ENCODE measurements around the gene MIGA1. TPM values are rescaled to one million over a fixed set of nuclear protein-coding genes. Genes with fewer than 3 reads are reported as not detected.

Gene MIGA1
- total RNA-seq: 11.2 TPM
- long read RNA-seq, full-length matches to known transcripts: 1 of 3 reads
- long read RNA-seq, partial matches to known transcripts: 0 of 3 reads
- long read RNA-seq, other reads (novel, unspliced or antisense): 2 of 3 reads

- intact Hi-C loops (cut with micrococcal nuclease): no loop called here
- H3K36me3 ChIP-seq: peaks cover 16% of the 10 kb centered on the region
- H3K4me1 ChIP-seq: peaks cover 30% of the 10 kb centered on the region
- DNase-seq: peak; percentile 82
- TF ChIP-seq CTCF (IDR thresholded peaks at IDR 0.05; ENCODE audit: borderline replicate concordance): no peak
- no peaks in the 10 kb centered on the region for H3K27me3 ChIP-seq (ENCODE audit: low read depth)
- H3K9me3 ChIP-seq (replicated peaks): no peaks in the 10 kb centered on the region
- peak within 1 kb of the TSS; percentile 96 for H3K4me3 ChIP-seq
- H3K27ac ChIP-seq (replicated peaks): peak within 1 kb of the TSS; percentile 77
Measured at GRCh38 chr1:77779529-77780281, at the start of gene MIGA1. TSS of gene MIGA1 (plus strand) at chr1:77779649. CDS start at chr1:77783253, 3,604 bp downstream.

- Histone ChIP-seq H3K36me3 (peaks cover 53% of the 10 kb centered on the region), H3K27ac (replicated peaks) (no peak overlapping the region)
- intact Hi-C loops (cut with micrococcal nuclease): no loop called here
Measured at GRCh38 chr1:77732090-77732489, 47.4 kb upstream of the MIGA1 start.

GRCh38 chr1:77739235-77739634 is 40.2 kb upstream of the MIGA1 start:
- H3K36me3 ChIP-seq: peaks cover 44% of the 10 kb centered on the region
- H3K4me3 ChIP-seq: no peak overlapping the region
- H3K27me3 ChIP-seq (ENCODE audit: low read depth): no peaks in the 10 kb centered on the region
- DNase-seq: no peak
- no peak for TF ChIP-seq CTCF (IDR thresholded peaks at IDR 0.05; ENCODE audit: borderline replicate concordance)
- intact Hi-C loops (cut with micrococcal nuclease): no loop called here
- H3K9me3 ChIP-seq (replicated peaks): no peaks in the 10 kb centered on the region
- no peak overlapping the region for H3K27ac ChIP-seq (replicated peaks)
- peaks cover 7% of the 10 kb centered on the region for H3K4me1 ChIP-seq

More at GRCh38 chr1:77732090-77732489, 47.4 kb upstream of the MIGA1 start:
- H3K9me3 ChIP-seq (replicated peaks): no peaks in the 10 kb centered on the region
- no peak for TF ChIP-seq CTCF (IDR thresholded peaks at IDR 0.05; ENCODE audit: borderline replicate concordance)
- no peak for DNase-seq
- peaks cover 18% of the 10 kb centered on the region for H3K4me1 ChIP-seq
- H3K27me3 ChIP-seq (ENCODE audit: low read depth): no peaks in the 10 kb centered on the region
- no peak overlapping the region for H3K4me3 ChIP-seq

GRCh38 chr1:77741316-77741715 is 38.1 kb upstream of the MIGA1 start:
- Histone ChIP-seq H3K4me1 (peaks cover 10% of the 10 kb centered on the region), H3K36me3 (peaks cover 30% of the 10 kb centered on the region), H3K27me3 (ENCODE audit: low read depth) (no peaks in the 10 kb centered on the region), H3K27ac (replicated peaks) (no peak overlapping the region), H3K9me3 (replicated peaks) (no peaks in the 10 kb centered on the region), H3K4me3 (no peak overlapping the region)
- DNase-seq: no peak
- intact Hi-C loops (cut with micrococcal nuclease): no loop called here
- TF ChIP-seq CTCF (IDR thresholded peaks at IDR 0.05; ENCODE audit: borderline replicate concordance): no peak

- TF ChIP-seq CTCF (IDR thresholded peaks at IDR 0.05; ENCODE audit: borderline replicate concordance): no peak
- H3K4me3 ChIP-seq: no peak overlapping the region
- H3K27ac ChIP-seq (replicated peaks): no peak overlapping the region
- peaks cover 10% of the 10 kb centered on the region for H3K4me1 ChIP-seq
- H3K36me3 ChIP-seq: peaks cover 28% of the 10 kb centered on the region
- intact Hi-C loops (cut with micrococcal nuclease): no loop called here
- H3K27me3 ChIP-seq (ENCODE audit: low read depth): no peaks in the 10 kb centered on the region
- H3K9me3 ChIP-seq (replicated peaks): no peaks in the 10 kb centered on the region
- no peak for DNase-seq
Measured at GRCh38 chr1:77742011-77742555, 37.4 kb upstream of the MIGA1 start.

Data from left ventricle myocardium inferior (tissue), 1 donor.